Inflammatory macrophage treated with lipopolysaccharide for 4 hours (primary cell): ENCODE measurements around the gene NOVA2.

ENCODE experiments used
- DNase-seq: peaks from one replicate; pipeline ENCODE4 v3.0.0-alpha.2; 2020

Gene NOVA2, protein sequence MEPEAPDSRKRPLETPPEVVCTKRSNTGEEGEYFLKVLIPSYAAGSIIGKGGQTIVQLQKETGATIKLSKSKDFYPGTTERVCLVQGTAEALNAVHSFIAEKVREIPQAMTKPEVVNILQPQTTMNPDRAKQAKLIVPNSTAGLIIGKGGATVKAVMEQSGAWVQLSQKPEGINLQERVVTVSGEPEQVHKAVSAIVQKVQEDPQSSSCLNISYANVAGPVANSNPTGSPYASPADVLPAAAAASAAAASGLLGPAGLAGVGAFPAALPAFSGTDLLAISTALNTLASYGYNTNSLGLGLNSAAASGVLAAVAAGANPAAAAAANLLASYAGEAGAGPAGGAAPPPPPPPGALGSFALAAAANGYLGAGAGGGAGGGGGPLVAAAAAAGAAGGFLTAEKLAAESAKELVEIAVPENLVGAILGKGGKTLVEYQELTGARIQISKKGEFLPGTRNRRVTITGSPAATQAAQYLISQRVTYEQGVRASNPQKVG

DNA sequence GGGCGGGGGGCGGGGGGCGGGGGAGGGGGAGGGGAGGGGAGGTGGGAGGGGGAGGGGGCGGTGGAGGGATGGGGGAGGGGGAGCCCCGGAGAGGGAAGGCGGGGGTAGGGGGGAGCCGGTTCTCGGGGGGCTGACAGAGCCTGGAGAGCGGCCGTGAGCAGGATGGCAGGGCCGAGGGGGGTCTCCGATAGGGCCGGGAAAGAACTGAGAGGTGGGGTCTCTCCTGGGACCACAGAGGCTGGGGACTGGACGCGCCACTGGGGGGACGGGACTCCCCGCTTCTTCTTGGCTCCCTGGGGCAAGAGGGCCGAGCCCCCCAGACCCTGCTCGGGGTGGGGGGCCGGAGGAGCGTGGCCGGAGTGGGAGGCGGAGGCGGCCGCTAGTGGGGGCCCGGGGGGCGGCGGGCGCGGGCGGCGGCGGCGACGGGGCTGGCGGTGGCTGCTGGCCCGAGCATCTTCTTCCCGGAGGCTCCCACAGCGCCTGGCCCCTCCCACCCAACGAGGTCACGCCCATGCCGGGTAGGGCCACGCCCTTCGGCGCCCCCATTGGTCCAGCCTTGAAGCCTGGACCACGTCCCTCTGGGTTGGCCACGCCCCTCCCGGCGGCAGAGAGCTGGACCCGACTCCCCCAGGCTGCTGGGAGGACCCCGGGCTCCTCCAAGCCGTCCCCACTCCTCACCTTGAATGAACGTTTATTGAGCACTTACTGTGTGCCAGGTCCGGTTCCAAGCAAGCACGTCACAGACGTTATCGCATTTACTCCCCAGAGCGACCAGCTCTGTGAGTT lies at the start of gene NOVA2:
Gene NOVA2 (minus strand): TSS at position 313 of the 786 bp plus-strand sequence. CDS start 514 bp downstream, outside the sequence.
- peak; percentile 32 for DNase-seq

DNA sequence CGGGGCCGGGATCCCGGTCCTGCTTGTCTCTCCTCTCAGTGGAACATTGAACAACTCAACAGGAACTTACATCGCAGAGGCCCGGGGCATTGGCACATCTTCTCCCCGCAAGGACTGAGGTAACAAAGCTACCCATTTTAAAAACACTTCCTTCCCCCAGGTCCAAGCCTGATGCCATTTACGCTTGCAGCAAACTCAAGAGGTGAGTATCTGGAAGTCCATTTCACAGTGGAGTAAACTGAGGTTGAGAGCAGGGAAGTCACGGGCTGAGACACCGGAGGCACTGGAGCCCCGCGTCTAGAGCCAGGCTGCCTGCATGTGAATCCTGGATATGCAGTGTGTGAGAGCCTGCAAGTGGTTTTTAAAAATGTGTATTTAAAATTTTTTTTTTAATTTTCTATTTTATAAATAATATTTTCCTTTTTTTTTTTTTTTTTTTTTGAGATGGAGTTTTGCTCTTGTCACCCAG lies 49.7 kb upstream of the NOVA2 start:
- DNase-seq, result no peak

DNA sequence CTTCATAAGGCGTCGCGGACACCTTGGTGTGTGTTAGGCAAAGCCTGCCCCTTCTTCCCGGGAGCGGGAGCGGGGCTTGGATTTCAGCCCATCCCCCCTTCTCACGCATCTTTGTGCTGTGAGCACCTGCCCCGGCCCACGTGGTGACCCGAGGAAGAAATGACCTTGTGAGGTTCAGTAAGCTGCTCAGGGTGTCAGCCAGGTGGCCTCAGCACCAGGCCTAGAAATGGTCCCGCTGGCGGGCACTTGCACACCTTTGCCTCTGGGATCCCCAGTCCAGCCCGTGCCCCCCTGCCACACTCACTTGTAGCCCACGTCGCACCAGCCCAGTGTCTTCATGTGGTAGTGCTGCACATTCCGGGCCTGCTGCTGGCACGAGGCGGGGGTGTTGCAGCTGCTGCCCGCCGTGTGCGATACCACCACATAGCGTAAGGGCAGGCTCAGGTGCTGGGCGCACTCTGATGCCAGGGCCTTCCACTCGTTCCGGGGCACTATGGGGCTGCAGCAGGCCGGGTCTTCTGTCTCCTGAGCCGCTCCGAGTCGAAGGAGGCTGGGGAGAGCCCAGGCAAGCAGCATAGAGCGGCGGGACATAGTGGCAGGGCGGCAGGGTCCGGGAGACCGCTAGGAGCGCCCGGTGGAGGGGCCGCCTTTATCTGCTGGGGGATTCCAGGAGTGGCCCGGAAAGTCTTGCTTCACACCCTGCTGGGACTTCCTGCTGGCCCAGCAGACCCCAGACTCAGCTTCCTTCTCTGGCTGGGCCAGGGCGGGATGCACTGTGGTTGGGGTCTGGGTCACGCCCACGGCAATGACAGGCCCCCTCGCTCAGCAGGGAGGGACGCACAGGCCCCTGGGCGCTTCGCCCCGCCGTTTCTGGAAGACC lies 49.0 kb upstream of the NOVA2 start, which contains the start of gene PGLYRP1:
Gene PGLYRP1 (minus strand): TSS at position 623 of the 880 bp plus-strand sequence. CDS start 32 bp downstream, at position 591.
- no peak for DNase-seq

DNA sequence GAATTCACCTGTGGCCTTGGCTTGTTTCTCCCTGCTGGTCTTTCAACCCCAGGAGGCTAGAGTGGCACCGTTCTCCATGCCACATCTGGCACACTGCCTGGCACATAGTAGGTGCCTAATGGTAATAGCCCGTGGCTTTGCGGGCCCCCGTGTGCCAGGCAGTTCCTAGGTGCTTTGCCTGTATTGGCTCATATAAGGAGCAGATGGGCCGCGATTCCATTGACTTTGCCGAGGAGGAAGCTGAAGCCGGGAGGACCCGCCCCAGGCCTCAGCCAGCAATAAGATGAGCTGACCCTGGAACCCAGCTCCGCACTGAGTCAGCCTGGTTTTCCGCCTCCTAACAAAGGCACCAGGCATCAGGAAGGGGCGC lies 48.4 kb upstream of the NOVA2 start:
- no peak for DNase-seq

DNA sequence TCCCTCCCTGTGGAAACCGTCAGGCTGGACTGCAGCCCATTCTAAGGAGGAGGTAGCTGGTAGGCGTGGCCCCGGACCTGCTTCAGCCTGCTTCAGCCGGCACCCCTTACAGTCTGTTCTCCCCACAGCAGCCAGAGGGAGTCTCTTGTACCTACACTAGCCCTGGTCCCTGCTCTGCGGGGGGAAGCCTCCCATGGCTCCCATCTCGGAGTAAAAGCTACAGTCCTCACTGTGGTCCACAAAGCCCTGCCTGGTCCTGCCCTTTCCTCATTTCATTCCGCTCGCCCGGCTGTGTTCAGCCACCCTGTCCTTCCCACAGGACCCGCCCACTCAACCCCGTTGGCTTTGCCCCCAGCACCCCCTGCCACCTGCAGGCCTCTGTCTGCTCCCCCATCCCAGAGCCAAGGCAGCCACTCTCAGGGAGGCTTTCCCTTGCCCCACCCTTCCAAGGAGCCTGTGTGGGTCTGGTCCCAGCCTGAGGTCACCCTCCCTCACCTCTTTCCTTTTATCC lies 47.9 kb upstream of the NOVA2 start:
- DNase-seq, result no peak

DNA sequence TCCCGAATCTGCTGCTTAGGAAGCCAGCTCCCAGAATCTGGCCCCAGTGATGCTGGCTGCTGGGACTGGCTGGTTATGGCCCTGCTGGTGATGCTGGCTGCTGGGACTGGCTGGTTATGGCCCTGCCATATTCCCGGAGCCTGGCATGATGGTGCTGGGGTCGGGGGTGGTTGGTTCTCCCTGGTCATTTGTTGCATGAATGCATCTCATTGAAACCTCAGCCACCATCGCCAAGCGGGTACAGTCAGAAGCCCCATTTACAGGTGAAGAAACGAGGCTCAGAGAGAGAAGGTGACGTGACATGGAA lies 47.1 kb upstream of the NOVA2 start:
- DNase-seq, result no peak

DNA sequence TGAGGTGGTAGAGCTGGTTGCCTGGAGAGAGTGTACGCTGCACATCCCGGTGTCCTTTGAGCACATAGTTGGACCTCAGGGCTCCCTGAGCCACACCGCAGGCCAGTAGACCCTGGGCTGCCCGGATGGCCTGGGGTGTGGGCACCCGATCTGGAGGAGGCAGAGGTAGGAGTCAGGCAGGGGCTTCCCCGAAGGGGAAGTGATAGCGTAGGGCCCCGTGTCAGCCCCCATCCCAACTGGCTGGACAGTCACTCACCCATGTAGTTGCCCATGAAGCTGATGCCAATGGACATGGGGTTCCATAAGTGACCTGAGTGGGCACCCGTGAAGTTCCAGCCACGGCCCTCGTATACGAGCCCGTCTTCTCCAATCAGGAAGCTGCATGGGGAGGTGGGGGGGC lies 45.6 kb upstream of the NOVA2 start:
- DNase-seq, result no peak

DNA sequence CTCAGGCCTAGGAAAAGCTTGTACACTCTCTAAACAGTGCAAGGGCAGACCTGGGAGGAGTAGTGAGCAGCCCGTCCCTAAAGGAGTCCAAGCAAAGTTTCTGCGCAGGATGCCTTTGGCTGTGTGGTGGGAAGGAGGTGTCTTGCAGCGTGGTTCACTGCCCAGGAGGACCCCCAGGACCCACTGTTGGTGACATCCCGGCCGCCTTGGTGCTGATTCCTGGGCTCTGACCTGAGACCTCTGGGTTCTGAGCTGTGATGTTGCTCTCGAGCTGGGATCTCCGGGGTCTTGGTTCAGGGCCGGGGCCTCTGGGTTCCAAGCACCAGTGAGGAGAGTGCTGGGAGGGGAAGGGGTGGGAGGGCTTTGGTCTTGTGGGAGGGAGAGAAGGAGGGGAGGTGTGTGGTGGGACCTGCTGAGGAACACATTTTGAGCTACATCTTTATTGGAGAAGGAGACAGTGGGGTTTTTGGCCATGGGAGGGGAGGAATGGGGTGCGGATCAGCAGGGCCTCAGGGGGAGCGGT lies 45.1 kb upstream of the NOVA2 start:
- DNase-seq, result no peak

DNA sequence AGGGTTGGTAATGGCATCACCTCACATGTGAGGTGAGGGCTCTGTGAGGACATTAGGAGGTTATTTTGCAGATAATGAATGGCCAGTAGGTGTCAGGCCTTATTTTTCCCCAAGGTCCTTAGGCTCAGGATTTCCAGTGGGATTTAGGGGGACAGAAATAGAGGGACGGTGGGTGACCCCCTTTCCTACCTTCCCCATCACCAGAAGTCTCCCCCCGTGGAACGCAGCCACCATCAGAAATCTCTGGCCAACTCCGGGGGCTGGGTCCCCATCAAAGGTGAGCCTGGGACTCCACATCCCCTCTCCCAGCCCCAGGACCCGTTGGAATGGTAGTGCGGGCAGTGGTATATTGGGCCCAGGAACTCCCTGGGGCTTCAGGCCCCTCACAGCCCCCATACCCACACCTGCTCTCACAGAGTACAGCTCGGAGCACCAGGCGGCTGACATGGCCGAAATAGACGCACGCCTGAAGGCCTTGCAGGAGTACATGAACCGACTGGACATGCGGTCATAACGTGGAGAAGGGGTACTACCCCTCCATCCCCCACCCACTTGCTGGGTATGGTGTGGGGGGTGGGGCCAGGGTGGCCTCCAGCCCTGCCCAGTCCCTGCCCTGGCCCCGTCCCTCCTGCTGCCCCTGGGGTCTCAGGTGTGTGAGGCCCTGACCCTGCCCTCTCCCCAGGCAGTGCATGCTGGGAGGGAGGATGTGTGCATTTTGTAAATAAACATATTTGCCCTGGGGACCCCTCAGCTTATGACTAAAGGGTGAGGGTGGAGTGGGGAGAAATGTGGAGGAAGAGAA lies 44.4 kb upstream of the NOVA2 start:
- no peak for DNase-seq

DNA sequence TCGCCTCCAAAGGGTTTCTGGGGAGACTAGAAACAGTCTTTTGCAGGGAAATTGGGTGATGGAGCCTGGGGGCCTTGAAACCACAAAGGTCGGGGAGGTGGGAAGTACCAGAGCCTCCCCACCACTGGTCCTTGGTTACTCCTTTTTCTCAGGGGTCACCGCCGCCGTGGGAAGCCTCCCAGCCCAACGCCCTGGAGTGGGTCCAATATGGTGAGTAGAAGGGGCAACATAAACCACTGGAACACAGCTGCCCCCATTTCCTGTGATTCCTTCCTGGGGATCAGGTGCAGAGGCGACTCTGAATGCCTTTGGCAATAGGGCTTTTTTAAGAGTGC lies 43.4 kb upstream of the NOVA2 start:
- no peak for DNase-seq

DNA sequence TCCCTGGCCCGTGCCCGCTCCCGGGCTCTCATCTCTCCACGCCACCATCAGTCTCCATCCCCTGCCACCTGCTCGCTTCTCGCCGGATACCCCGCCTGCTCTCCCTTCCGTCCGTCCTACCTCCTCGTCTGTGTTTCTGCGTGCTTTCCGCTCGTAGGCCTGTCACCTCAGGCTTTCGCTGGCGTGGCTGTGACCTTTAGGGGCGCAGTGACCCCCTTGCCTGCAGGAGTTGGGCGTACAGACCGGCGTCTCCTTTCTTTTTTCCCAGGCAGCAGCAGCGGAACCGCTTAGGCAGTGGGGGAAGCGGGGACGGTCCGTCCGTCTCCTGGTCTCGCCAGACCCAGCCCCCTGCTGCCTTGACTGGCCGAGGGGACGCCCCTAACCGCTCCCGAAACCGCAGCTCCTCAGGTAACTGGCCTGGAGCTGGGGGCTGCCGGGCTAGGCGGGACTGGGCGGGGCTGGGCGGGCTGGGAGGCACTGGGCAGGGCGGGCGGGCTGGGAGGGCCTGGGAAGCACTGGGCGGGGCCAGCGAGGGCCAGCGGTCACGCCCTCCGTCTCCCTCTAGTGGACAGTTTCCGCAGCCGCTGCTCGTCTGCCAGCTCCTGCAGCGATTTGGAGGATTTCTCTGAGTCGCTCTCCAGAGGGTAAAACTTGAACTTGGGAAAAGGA lies 42.9 kb upstream of the NOVA2 start:
- DNase-seq, result peak; percentile 80

DNA sequence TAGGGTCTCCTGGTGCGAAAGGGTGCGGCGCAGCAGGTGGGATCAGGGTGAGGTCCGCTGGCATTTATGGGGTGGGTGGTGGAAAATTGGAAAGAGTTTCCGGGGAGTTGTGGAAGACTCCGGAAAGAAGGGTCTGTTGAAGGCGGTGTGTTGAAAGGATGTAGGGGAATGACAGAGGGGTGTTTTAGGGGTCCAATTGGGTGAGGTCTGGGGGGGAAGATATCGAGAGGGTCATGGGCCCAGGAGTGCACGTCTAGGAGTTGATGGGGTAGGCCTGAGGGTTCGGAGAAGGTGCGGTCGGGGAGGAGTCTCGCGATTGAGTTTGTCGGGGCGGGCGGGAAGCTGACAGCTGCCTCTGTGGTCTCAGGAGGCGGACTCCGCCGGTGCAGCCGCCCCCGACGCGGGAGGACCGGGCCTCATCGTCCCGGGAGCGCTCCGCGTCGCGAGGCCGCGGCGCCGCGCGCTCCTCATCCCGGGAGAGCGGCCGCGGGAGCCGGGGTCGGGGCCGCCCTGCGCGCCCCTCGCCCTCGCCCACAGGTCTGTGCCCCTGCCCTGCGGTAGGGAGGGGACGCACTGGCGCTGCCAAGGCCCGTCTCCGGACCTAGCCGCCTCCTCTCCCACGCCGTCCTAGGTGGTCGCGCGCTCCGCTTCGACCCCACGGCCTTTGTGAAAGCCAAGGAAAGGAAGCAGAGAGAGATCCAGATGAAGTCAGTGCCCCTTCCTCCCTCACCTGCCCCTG lies 42.2 kb upstream of the NOVA2 start:
- DNase-seq, result no peak

DNA sequence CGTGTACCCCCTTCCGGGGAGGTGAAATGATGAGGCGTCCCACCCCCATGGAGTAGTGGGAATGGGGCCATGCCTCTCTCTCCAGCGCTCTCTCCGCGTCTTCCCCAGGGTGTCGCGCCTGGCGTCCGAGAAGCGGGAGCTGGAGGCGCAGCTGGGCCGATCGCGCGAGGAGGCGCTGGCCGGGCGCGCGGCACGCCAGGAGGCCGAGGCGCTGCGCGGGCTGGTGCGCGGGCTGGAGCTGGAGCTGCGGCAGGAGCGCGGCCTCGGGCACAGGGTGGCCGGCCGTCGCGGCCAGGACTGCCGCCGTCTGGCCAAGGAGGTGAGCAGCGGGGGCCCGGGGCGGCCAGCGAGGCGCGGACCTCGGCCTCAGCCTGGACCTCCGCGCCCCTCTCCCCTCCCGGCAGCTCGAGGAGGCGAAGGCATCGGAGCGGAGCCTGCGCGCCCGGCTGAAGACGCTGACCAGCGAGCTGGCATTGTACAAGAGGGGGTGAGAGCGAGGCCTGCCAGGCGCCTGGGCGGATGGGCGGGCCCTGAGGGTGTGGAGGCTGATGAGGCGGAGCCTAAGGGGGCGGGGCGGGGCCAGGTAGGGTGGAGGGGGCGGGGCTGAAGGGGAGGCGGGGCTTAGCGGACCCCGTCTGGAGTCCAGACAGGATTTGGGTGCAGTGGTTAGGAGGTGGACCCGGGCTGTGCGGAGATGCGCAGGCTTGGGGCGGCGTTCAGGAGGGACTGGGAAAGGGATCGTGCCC lies 41.4 kb upstream of the NOVA2 start:
- DNase-seq, result peak; percentile 57

DNA sequence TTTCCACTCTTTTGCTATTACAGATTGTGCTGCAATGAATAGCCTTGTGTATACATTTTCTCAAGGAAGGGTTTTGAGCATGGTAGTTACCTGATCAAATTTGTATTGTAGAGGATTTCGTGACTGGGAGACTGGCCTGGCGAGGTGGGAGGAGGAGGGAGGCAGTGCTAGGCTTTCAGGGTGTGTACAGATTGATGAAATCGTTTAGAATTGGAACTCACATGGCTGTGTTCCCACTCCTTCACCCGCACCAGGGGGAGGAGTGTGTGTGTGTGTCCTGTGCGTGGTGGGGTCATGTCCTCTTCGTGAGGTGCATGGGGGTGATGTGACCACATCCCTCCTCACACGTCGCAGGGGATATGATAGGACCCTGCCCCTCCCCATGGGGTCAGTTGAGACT lies 40.9 kb upstream of the NOVA2 start:
- DNase-seq, result no peak

DNA sequence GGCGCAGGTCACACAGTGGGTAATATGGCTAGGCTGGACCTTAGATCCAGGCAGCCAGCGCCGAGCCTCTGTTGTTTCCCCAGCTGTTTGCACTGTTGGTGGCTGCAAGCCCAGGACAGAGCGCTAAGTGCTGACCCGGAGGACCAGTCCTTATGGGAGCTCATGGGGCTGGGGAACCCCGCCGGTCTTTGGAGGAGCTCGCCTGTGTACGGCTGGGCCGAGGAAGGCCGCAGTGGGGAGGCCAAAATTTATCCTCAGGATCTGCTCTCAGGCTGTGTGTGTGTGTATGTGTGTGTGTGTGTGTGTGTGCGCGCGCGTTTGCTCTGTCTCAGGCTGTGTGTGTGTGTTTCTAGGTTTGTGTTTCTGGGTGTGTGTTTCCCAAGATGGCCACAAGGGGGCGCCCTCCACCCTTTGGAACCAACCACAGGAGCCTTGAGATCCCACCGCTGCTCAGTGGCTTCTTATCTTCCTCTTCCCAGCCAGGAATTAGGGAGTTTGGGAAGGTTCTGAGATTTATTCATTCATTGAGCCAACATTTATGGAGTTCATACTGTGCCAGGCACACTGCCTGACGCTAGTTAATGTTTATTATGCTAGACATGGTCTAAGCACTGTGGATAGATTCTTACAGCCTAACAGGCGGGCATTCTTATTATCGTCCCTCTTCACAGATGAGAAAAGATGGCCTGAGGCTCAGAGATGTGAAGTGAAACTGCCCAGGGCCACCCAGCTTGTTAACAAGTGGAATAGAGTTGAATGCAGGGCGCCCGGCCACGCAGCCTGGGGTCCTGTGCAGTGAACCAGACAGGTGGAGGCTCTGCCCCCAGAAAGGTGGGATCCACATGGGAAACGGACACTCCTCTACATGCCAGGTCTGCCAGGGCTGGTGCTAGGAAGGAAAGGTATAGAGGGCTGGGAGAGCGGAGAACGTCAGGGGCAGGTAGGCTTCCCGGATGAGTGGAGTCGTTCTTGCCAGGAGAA lies 36.2 kb upstream of the NOVA2 start:
- DNase-seq, result peak; percentile 44

DNA sequence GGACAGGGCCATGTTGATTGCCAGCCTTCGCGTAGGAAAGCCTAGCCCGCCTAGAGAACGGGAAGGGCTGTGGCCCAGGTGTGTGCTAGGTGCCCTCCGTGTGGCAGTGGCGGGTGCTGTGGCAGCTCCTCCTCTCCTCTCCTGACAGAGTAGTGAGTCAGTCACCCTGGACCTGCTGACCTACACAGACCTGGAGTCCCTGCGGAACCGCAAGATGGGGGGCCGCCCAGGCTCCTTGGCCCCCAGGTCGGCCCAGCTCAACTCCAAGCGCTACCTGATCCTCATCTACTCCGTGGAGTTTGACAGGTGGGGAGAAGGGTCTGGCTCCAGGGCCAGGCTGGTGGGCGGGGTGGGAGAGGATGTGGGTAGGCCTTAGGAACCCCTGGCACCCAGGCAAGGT lies 32.7 kb upstream of the NOVA2 start:
- no peak for DNase-seq

DNA sequence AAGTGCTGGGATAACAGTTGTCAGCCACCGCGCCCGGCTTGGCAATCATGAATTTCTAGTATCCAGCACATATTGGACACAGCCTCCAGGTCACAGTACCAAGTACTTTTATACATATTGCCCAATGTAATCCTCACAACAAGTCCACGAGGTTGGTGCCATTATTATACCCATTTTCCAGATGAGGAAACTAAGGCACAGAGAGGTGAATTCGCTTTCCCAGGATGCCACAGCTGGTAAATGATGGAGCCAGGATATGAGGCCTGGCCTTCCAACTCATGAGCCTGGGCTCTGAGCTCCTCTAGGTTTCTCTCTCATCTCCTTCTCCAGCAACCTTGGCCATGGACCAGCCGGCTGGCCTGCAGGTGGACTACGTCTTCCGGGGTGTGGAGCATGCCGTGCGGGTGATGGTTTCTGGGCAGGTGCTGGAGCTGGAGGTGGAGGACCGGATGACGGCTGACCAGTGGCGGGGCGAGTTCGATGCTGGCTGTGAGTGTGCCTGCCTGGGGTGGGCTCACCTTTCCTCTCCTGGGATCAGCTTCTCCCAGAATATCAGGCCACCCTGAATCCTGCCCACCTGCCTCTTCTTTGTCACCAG lies 29.1 kb upstream of the NOVA2 start:
- no peak for DNase-seq
